Neural cell (in vitro differentiated cells): Measurements from ENCODE around the gene ITGAE. TPM values are rescaled to one million over a fixed set of nuclear protein-coding genes. Genes with fewer than 3 reads are reported as not detected.

Experiments
- H2AFZ ChIP-seq: fragments of 200-600, 300-800 bp; sonication (generic), shearing (Covaris generic); 2 replicates; pipeline ENCODE4 v1.6.0; 2014; ENCODE audit warnings: low read depth, mild to moderate bottlenecking, antibody characterized with exemption, low read length, moderate library complexity
- H3F3A ChIP-seq: fragments of 200-600 bp; shearing (Covaris generic); 2 replicates; pipeline ENCODE4 v1.6.1; 2016; ENCODE audit warnings: mild to moderate bottlenecking, moderate library complexity, mixed read lengths, antibody characterized with exemption, low read length; ENCODE audit not compliant: insufficient read depth, poor library complexity, severe bottlenecking
- H3K27ac ChIP-seq: fragments of 200-600, 300-800 bp; sonication (generic), shearing (Covaris generic); 2 replicates; pipeline ENCODE4 v1.5.1; 2014; ENCODE audit warnings: mild to moderate bottlenecking, low read length, moderate library complexity
- H3K27me3 ChIP-seq: fragments of 300-800, 200-600 bp; sonication (generic), shearing (Covaris generic); 2 replicates; pipeline ENCODE4 v1.6.0; 2014; ENCODE audit warnings: mild to moderate bottlenecking, low read depth, low read length, moderate library complexity; ENCODE audit not compliant: insufficient read depth
- H3K36me3 ChIP-seq: fragments of 300-800, 200-600 bp; sonication (generic), shearing (Covaris generic); 2 replicates; pipeline ENCODE4 v1.5.1; 2014; ENCODE audit warnings: mild to moderate bottlenecking, antibody characterized with exemption, low read length, moderate library complexity; ENCODE audit not compliant: insufficient read depth
- H3K4me2 ChIP-seq: fragments of 300-800, 200-600 bp; sonication (generic), shearing (Covaris generic); 2 replicates; pipeline ENCODE4 v1.6.0; 2014; ENCODE audit warnings: mild to moderate bottlenecking, low read length
- H3K4me3 ChIP-seq: fragments of 300-800, 200-600 bp; sonication (generic), shearing (Covaris generic); 2 replicates; pipeline ENCODE4 v1.5.1; 2014; ENCODE audit warnings: mild to moderate bottlenecking, low read length, moderate library complexity
- H3K79me2 ChIP-seq: fragments of 200-600 bp; shearing (Covaris generic); replicated peaks from 2 replicates; pipeline ENCODE4 v1.6.0; 2014; ENCODE audit warnings: mild to moderate bottlenecking, low read length, moderate library complexity; ENCODE audit not compliant: insufficient read depth
- H3K9ac ChIP-seq: fragments of 300-800, 200-600 bp; sonication (generic), shearing (Covaris generic); 2 replicates; pipeline ENCODE4 v1.6.1; 2016; ENCODE audit warnings: mild to moderate bottlenecking, low read length, mixed read lengths
- H3K9me2 ChIP-seq: fragments of 200-600 bp; shearing (Covaris generic); 2 replicates; pipeline ENCODE4 v1.6.1; 2016; ENCODE audit warnings: mild to moderate bottlenecking, low read length, mixed read lengths; ENCODE audit not compliant: insufficient read depth
- H3K9me3 ChIP-seq: fragments of 200-600, 300-800 bp; sonication (generic), shearing (Covaris generic); 2 replicates; pipeline ENCODE4 v1.6.1; 2016; ENCODE audit warnings: mild to moderate bottlenecking, mixed run types, low read length, moderate library complexity, mixed read lengths
- H4K20me1 ChIP-seq: fragments of 200-600 bp; shearing (Covaris generic); 2 replicates; pipeline ENCODE4 v1.6.1; 2016; ENCODE audit warnings: mild to moderate bottlenecking, mixed run types; ENCODE audit not compliant: insufficient read depth
- EP300 ChIP-seq: fragments of 450-650 bp; conservative IDR thresholded peaks from 2 replicates; pipeline ENCODE4 v1.6.1; 2014; ENCODE audit warnings: antibody characterized with exemption, mild to moderate bottlenecking, moderate library complexity; ENCODE audit not compliant: poor library complexity, severe bottlenecking
- EZH2 ChIP-seq: fragments of 200-600, 300-800 bp; shearing (Covaris generic), sonication (generic); IDR thresholded peaks from 2 replicates; pipeline ENCODE4 v1.6.1; 2014; ENCODE audit warnings: antibody characterized with exemption, low read length, borderline replicate concordance, mild to moderate bottlenecking; ENCODE audit not compliant: insufficient read depth, poor library complexity, severe bottlenecking
- MXI1 ChIP-seq: fragments of 450-650 bp; conservative IDR thresholded peaks from 2 replicates; pipeline ENCODE4 v1.6.1; 2014; ENCODE audit warnings: antibody characterized with exemption, mild to moderate bottlenecking; ENCODE audit not compliant: poor library complexity, severe bottlenecking
- POLR2AphosphoS5 ChIP-seq: IDR thresholded peaks from 2 replicates; pipeline ENCODE4 v1.6.1; 2012
- RAD21 ChIP-seq: fragments of 450-650 bp; conservative IDR thresholded peaks from 2 replicates; pipeline ENCODE4 v1.6.1; 2014; ENCODE audit warnings: antibody characterized with exemption, mild to moderate bottlenecking, moderate library complexity
- REST ChIP-seq: IDR thresholded peaks from 2 replicates; pipeline ENCODE4 v1.6.1; 2012; ENCODE audit warnings: borderline replicate concordance
- SMC3 ChIP-seq: fragments of 450-650 bp; conservative IDR thresholded peaks from 2 replicates; pipeline ENCODE4 v1.6.1; 2014; ENCODE audit warnings: antibody characterized with exemption, mild to moderate bottlenecking, moderate library complexity; ENCODE audit not compliant: poor library complexity
- TAF1 ChIP-seq: IDR thresholded peaks from 2 replicates; pipeline ENCODE4 v1.6.1; 2012; ENCODE audit warnings: low read depth
- polyA plus RNA-seq: library from polyadenylated mRNA; depleted of rRNA; stranded (reverse); fragments of >200 nt; gene quantifications from 2 replicates; pipeline ENCODE4 v1.2.3, GENCODE V29; 2014
- TF ChIP-seq, protein P1 (sequence below): fragments of 450-650 bp; IDR thresholded peaks from 2 replicates; pipeline ENCODE4 v1.5.1; 2014; ENCODE audit warnings: antibody characterized with exemption, mild to moderate bottlenecking, moderate library complexity; ENCODE audit not compliant: poor library complexity, severe bottlenecking

Gene ITGAE
- polyA plus RNA-seq, 1 donor from 2014 or later = 169 TPM

DNA sequence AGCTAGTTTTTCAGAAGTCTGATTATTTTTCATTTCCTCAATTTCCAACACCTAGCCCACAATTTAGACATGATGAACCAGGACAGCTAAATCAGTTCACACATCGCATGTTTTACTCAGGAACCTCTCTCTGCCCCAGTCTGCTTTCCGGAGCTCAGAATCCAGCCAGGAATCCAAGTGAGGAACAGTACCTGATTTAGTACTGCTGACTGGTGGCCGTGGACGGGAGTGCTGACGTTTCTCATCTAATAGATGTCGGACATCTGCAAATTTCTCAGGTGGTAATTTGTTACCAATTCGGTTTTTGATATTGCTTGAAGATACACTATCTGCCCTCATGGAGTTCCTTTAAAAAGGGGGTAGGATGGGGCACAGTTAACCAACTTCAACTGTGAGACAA, 14.9 kb upstream of the ITGAE start:
- Histone ChIP-seq H3K9ac (no peak overlapping the region), H3K27me3 (no peaks in the 10 kb centered on the region), H3K4me2 (no peak overlapping the region), H3K4me3 (no peak overlapping the region), H2AFZ (no peak overlapping the region), H3K79me2 (no peaks in the 10 kb centered on the region), H3F3A (no peaks in the 10 kb centered on the region), H3K9me3 (no peaks in the 10 kb centered on the region), H4K20me1 (no peaks in the 10 kb centered on the region), H3K36me3 (peaks cover 11% of the 10 kb centered on the region), H3K9me2 (no peaks in the 10 kb centered on the region), H3K27ac (no peak overlapping the region)
- TF ChIP-seq TAF1 (no peak), EZH2 (no peak), REST (no peak), MXI1 (no peak), POLR2AphosphoS5 (no peak), EP300 (no peak), RAD21 (no peak), SMC3 (no peak)
- TF ChIP-seq, protein P1, sequence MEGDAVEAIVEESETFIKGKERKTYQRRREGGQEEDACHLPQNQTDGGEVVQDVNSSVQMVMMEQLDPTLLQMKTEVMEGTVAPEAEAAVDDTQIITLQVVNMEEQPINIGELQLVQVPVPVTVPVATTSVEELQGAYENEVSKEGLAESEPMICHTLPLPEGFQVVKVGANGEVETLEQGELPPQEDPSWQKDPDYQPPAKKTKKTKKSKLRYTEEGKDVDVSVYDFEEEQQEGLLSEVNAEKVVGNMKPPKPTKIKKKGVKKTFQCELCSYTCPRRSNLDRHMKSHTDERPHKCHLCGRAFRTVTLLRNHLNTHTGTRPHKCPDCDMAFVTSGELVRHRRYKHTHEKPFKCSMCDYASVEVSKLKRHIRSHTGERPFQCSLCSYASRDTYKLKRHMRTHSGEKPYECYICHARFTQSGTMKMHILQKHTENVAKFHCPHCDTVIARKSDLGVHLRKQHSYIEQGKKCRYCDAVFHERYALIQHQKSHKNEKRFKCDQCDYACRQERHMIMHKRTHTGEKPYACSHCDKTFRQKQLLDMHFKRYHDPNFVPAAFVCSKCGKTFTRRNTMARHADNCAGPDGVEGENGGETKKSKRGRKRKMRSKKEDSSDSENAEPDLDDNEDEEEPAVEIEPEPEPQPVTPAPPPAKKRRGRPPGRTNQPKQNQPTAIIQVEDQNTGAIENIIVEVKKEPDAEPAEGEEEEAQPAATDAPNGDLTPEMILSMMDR = no peak

GRCh38 chr17:3815122-3815521, 14.1 kb upstream of the ITGAE start:
- TF ChIP-seq REST = no peak
- TF ChIP-seq POLR2AphosphoS5 = no peak
- no peak for TF ChIP-seq SMC3
- no peak for TF ChIP-seq RAD21
- TF ChIP-seq, protein P1 = no peak
- no peak for TF ChIP-seq EZH2
- TF ChIP-seq MXI1 = no peak
- Histone ChIP-seq H3K4me2 (no peak overlapping the region), H3K27ac (no peak overlapping the region), H3K36me3 (peaks cover 11% of the 10 kb centered on the region), H2AFZ (no peak overlapping the region), H4K20me1 (no peaks in the 10 kb centered on the region), H3K9me2 (no peaks in the 10 kb centered on the region), H3K9me3 (no peaks in the 10 kb centered on the region), H3K9ac (no peak overlapping the region), H3F3A (no peaks in the 10 kb centered on the region), H3K4me3 (no peak overlapping the region), H3K27me3 (no peaks in the 10 kb centered on the region), H3K79me2 (no peaks in the 10 kb centered on the region)
